Measurements from ENCODE around the gene BCL6B. TPM values are rescaled to one million over a fixed set of nuclear protein-coding genes. Genes with fewer than 3 reads are reported as not detected.
"Not testable (repeated sequence)": the region's sequence is repeated elsewhere in the genome, so short reads cannot be mapped to it uniquely, and the experiment has no call there.

Gene BCL6B
- total RNA-seq, 2 experiments from 2014 or later = not detected

DNA sequence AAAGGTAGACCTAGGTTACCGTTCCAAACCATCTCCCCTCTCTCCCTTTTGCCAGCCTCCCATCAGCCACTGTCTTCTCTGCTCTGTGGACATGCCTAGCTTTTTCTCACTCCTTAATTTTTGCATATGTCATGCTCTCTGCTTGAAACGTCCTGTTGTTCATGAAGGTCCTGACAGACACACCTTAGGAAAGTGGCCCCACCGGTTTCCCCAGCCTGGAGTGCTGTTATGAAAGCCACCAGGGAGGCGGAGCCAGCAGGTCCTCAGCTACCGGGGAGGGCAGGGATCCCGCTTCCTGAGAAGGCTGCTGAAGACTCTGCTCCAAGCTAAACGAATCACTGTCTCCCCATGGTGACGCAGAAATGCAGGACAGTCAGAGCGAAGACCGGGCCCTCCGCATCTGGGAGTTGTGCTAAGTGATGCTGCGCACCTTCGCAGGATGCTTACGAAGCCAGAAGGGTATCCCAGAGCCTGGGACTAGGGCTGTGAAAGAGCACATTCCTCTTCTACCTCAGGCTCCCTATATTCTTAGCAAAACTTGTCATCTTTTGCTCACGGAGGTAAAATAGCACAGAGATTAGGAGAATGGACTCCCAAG lies 23.4 kb downstream of the BCL6B start:
- peak overlapping the region; percentile 20 for H3K4me3 ChIP-seq (ENCODE audit: low read depth, low read length, poor library complexity, severe bottlenecking)
- DNase-seq (ENCODE audit: low spot score) = no peak
- POLR2A ChIA-PET = interaction anchor here (0.9 to 1.2 kb wide), 2 partner anchors 11 to 91 kb away, joined by 3 to 5 read pairs; partner anchors contain the start of gene SLC16A13
- peak overlapping the region; percentile 62 for H3K4me2 ChIP-seq (ENCODE audit: low read length)
- peaks cover 19% of the 10 kb centered on the region for H3K4me1 ChIP-seq (ENCODE audit: insufficient read depth, low read length, poor library complexity, severe bottlenecking)
- H3K9me3 ChIP-seq (ENCODE audit: low read length) = no peaks in the 10 kb centered on the region
- no peaks in the 10 kb centered on the region for H3K36me3 ChIP-seq (ENCODE audit: insufficient read depth, low read length)
- TF ChIP-seq, protein P1, sequence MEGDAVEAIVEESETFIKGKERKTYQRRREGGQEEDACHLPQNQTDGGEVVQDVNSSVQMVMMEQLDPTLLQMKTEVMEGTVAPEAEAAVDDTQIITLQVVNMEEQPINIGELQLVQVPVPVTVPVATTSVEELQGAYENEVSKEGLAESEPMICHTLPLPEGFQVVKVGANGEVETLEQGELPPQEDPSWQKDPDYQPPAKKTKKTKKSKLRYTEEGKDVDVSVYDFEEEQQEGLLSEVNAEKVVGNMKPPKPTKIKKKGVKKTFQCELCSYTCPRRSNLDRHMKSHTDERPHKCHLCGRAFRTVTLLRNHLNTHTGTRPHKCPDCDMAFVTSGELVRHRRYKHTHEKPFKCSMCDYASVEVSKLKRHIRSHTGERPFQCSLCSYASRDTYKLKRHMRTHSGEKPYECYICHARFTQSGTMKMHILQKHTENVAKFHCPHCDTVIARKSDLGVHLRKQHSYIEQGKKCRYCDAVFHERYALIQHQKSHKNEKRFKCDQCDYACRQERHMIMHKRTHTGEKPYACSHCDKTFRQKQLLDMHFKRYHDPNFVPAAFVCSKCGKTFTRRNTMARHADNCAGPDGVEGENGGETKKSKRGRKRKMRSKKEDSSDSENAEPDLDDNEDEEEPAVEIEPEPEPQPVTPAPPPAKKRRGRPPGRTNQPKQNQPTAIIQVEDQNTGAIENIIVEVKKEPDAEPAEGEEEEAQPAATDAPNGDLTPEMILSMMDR (conservative IDR thresholded peaks at IDR 0.05; ENCODE audit: low read length) = no peak; the same call in 1 of the 2 replicates
- no peak for TF ChIP-seq EZH2phosphoT487 (IDR thresholded peaks at IDR 0.05; ENCODE audit: borderline replicate concordance, low read depth, low read length)
- no peaks in the 10 kb centered on the region for H3K79me2 ChIP-seq (ENCODE audit: insufficient read depth, low read depth, low read length)
- no peaks in the 10 kb centered on the region for H4K20me1 ChIP-seq (ENCODE audit: insufficient read depth, low read length)
- no TSS peak for BruUV-seq (replicated peaks)
- intact Hi-C loops (cut with micrococcal nuclease; ENCODE audit: unreplicated experiment) = loop anchor here (5.0 kb wide), 1 partner anchor 251 kb away; no protein-coding TSS in a partner anchor
- CTCF ChIA-PET (ENCODE audit: unreplicated experiment) = interaction anchor here (1.0 to 1.6 kb wide), 3 partner anchors 86 to 131 kb away, joined by 3 to 8 read pairs (median 4); no protein-coding TSS in a partner anchor
- no peak overlapping the region for H3K27ac ChIP-seq (ENCODE audit: low read depth, low read length, poor library complexity, severe bottlenecking)
- no peaks in the 10 kb centered on the region for H3K9me2 ChIP-seq (ENCODE audit: insufficient read depth, low read length)
- H2AFZ ChIP-seq (ENCODE audit: low read length) = peak overlapping the region; percentile 83

- ChIA-PET CTCF (ENCODE audit: unreplicated experiment) (interaction anchor here (1.0 to 1.6 kb wide), 3 partner anchors 86 to 131 kb away, joined by 3 to 8 read pairs (median 4); no protein-coding TSS in a partner anchor), POLR2A (interaction anchor here (0.9 to 1.2 kb wide), 2 partner anchors 11 to 90 kb away, joined by 3 to 5 read pairs; partner anchors contain the start of gene SLC16A13)
- H4K20me1 ChIP-seq (ENCODE audit: insufficient read depth, low read length); H3K27ac ChIP-seq (ENCODE audit: low read depth, low read length, poor library complexity, severe bottlenecking); H3K9me2 ChIP-seq (ENCODE audit: insufficient read depth, low read length); H3K79me2 ChIP-seq (ENCODE audit: insufficient read depth, low read depth, low read length); H3K36me3 ChIP-seq (ENCODE audit: insufficient read depth, low read length); H3K9me3 ChIP-seq (ENCODE audit: low read length); BruUV-seq (replicated peaks): not testable (repeated sequence)
- Histone ChIP-seq H3K4me3 (ENCODE audit: low read depth, low read length, poor library complexity, severe bottlenecking) (peak overlapping the region; percentile 20), H3K4me1 (ENCODE audit: insufficient read depth, low read length, poor library complexity, severe bottlenecking) (peaks cover 19% of the 10 kb centered on the region), H3K4me2 (ENCODE audit: low read length) (peak overlapping the region; percentile 62), H2AFZ (ENCODE audit: low read length) (peak overlapping the region; percentile 83)
- intact Hi-C loops (cut with micrococcal nuclease; ENCODE audit: unreplicated experiment) = loop anchor here (5.0 kb wide), 1 partner anchor 250 kb away; no protein-coding TSS in a partner anchor
- DNase-seq (ENCODE audit: low spot score) = peak; percentile 52
Measured at GRCh38 chr17:7046725-7047397, 24.0 kb downstream of the BCL6B start.

DNA sequence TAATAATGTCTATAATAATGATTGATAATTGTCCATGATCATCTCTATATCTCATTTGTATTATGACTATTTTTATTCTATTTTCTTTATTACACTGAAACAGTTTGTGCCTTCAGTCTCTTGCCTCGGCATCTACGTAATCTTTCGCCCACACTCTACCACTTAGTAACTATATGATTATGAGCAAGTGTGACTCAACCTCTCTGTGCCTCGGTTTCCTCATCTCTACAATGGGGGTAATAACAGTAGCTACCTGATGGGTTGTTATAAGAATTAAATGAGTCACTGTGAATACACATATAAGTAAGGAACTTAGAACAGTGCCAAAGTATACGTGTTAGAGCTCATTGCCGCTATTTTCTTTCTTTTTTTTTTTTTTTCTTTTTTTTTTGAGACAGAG lies 24.7 kb downstream of the BCL6B start:
- intact Hi-C loops (cut with micrococcal nuclease; ENCODE audit: unreplicated experiment) = loop anchor here (5.0 kb wide), 1 partner anchor 250 kb away; no protein-coding TSS in a partner anchor
- Histone ChIP-seq H3K4me2 (ENCODE audit: low read length) (no peak overlapping the region), H3K4me1 (ENCODE audit: insufficient read depth, low read length, poor library complexity, severe bottlenecking) (peaks cover 19% of the 10 kb centered on the region), H3K79me2 (ENCODE audit: insufficient read depth, low read depth, low read length) (no peaks in the 10 kb centered on the region), H3K9me2 (ENCODE audit: insufficient read depth, low read length) (no peaks in the 10 kb centered on the region), H3K27ac (ENCODE audit: low read depth, low read length, poor library complexity, severe bottlenecking) (no peak overlapping the region), H3K4me3 (ENCODE audit: low read depth, low read length, poor library complexity, severe bottlenecking) (no peak overlapping the region), H3K9me3 (ENCODE audit: low read length) (no peaks in the 10 kb centered on the region), H3K36me3 (ENCODE audit: insufficient read depth, low read length) (no peaks in the 10 kb centered on the region), H2AFZ (ENCODE audit: low read length) (no peak overlapping the region), H4K20me1 (ENCODE audit: insufficient read depth, low read length) (no peaks in the 10 kb centered on the region)
- TF ChIP-seq, protein P1 (conservative IDR thresholded peaks at IDR 0.05; ENCODE audit: low read length) = no peak
- TF ChIP-seq EZH2phosphoT487 (IDR thresholded peaks at IDR 0.05; ENCODE audit: borderline replicate concordance, low read depth, low read length) = no peak
- no peak for DNase-seq (ENCODE audit: low spot score)
- ChIA-PET CTCF (ENCODE audit: unreplicated experiment) (no interaction called here), POLR2A (no interaction called here)
- BruUV-seq (replicated peaks) = no TSS peak
